HG02884 (cell line): Measurements from ENCODE around the gene TNNI2.
"Not testable (repeated sequence)": the region's sequence is repeated elsewhere in the genome, so short reads cannot be mapped to it uniquely, and the experiment has no call there.

Experiments
- ATAC-seq: cut with Tn5 transposase; IDR thresholded peaks from one replicate; pipeline ENCODE4 v1.9.1; 2021; ENCODE audit warnings: mild to moderate bottlenecking, moderate library complexity; ENCODE audit not compliant: unreplicated experiment

Gene TNNI2

DNA sequence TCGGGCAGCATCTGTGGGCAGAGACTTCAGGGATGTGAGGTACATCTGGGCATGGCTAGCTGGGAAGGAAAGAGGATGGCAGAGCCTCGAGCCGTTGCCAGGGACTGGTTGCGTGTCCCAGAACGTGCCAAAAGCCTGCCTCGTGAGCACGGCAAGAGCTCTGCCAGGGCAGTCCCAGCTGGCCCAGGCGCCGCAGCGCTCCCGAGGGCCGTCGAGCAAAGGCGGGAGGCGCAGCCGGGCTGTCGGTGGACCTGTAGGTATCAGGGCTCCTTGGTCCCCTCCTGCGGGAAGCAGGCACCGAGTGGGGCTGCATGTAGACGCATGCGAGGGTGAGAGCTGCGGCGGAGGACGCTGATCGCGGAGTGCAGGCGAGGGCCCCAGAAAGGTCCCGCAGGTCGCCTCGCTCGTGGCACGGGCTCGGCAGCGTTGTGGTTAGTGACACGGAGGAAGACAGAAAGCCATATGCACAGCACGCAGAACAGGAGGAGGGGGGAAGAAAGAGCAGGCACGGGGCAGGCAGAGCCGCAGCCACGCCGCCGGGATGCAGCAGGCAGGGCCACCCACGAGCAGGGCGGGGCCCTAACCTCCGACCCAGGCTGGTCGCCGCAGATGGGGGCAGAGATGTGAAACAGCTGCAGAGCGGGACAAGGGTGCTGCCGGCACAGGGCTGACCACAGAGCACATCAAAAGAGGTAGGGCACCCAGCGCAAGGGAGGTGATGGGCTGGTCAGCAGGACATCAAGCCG lies 32.1 kb downstream of the TNNI2 start:
- ATAC-seq = no peak

DNA sequence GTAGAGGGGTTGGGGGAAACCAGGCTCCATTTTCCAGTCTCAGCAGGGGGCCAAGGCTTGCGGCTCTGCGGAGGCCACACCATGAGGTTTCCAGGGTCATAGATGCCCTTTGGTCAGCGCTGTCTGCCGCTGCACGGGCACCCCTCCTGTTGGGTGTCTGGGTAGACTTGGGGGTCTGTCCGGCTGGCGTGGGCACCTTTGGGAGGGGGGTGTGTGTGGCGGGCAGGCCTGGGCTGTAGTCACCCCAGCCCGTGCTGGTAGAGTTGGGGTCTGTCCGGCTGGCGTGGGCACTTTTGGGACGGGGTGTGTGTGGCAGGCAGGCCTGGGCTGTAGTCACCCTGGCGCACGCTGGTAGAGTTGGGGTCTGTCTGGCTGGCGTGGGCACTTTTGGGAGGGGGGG lies 32.8 kb downstream of the TNNI2 start:
- ATAC-seq = no peak

DNA sequence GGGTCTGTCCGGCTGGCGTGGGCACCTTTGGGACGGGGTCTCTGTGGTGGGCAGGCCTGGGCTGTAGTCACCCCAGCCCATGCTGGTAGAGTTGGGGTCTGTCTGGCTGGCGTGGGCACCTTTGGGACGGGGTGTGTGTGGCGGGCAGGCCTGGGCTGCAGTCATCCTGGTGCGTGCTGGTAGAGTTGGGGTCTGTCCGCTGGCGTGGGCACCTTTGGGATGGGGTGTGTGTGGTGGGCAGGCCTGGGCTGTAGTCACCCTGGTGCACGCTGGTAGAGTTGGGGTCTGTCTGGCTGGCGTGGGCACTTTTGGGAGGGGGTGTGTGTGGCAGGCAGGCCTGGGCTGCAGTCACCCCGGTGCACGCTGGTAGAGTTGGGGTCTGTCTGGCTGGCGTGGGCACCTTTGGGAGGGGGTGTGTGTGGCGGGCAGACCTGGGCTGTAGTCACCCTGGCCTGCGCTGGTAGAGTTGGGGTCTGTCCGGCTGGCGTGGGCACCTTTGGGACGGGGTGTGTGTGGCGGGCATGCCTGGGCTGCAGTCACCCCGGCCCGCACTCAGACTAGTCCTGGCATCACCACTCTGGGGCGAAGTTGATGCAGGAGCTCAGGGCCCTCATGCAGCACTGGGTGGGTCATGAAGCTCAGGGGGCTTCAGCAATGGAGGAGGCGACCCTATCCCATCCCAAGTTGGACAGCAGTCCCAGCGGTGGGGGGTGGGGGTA lies 33.6 kb downstream of the TNNI2 start:
- ATAC-seq = no peak

DNA sequence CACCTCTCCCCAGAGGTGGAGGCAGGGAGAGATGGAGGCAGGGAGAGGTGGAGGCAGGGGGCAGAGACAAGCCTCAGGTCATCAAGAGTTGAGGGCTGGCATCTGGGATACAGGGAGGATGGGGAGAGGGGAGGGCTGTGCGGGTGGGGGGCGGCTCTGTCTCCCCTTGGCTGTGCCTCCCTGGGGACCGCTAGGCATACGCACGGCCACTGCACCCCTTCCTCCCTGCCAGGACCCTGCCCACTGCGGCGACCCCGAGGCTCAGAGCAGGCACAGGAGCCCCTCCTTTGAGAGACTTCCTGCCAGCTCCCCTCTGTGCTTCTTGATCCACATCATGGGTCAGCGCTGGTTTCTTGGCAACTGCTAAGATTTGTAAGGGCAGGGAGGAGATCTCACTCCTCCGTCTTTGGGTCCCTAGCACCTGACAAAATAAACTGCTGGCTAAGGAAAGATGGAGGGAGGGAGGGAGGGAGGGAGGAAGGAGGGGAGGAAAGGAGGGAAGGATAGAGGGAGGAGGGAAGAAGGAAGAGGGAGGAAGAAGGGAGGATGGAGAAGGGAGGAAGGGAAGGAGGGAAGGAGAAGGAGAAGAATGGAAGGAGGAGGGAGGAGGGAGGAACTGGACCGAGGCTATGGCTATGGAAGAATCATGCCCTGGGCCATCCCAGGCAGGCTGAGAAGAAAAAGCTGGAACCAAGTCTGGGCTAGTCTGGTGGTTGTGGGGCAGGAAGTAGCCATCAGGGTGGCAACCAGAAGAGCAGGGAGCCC lies 34.4 kb downstream of the TNNI2 start:
- no peak for ATAC-seq

DNA sequence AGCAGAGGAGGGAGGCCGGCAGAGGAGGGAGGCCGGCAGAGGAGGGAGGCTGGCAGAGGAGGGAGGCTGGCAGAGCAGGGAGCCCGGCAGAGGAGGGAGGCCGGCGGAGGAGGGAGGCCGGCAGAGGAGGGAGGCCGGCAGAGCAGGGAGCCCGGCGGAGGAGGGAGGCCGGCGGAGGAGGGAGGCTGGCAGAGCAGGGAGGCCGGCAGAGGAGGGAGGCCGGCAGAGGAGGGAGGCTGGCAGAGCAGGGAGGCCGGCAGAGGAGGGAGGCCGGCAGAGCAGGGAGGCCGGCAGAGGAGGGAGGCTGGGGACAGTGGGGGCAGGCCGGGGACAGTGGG lies 35.0 kb downstream of the TNNI2 start:
- ATAC-seq = not testable (repeated sequence)

DNA sequence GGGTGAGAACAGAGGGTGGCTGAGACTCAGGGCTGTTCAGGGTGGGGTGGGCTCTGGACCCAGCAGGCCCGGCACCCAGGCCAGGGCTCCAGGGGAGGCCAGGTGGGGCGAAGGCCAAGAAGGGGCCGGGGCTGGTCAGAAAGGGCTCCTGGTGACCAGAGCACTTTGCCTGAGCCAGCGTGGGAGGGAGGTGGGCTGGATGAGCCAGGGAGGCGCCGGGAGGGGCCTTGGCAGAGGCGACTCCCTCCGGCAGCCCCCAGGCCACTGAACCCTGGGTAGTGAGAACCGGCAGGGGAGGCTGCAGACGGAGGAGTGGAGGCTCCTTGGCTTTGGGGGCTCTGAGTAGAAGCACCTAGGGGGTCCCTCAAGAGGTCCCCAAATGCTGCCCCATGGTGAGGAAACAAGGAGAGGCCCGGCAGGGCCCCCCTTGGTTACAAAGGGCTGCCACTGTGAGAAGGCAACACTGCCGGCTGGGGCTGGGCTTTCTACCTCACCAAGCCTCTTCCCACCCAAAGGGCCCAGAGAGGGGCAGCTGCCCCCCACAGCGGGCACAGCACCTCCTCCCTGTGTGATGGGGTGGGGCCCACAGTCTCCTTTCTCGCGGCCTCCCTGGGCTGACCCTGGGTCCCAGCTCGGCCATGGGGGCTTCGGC lies 35.8 kb downstream of the TNNI2 start:
- not testable (repeated sequence) for ATAC-seq

DNA sequence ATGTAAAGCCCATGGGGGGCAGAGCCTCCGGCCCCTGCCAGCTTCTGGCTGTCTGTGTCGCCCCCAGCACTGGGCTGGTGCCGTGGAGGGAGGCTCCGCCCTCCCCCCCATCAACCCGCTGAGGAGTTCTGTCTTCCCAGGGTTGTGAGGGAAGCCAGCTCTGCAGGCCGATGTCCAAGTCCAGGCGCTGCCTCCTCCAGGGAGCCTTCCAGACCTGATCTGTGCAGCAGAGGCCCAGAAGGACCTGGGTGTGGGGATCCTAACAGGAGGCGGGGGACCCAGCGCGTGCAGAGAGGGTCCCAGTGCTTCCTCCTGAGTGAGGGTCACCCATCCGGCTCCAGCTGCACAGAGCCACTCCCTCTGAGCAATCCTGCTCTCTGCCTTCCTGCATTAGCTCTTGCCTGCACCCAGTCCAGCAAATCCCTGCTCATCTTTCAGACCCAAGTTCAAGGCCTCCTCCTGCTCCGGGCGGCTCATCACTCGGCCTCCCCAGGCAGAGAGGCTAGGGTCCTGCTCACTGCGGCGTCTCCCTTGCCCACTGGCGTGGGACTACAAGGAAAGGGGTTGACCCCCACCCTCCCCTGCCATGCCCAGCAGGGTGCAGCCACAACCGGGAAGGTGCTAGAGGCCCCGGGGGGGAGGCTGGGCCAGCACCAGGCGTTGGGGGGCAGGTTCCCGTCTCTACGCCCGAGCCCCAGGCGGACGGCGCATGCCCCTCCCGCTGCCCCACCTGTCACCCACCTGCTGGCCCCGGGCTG lies 36.5 kb downstream of the TNNI2 start:
- no peak for ATAC-seq

DNA sequence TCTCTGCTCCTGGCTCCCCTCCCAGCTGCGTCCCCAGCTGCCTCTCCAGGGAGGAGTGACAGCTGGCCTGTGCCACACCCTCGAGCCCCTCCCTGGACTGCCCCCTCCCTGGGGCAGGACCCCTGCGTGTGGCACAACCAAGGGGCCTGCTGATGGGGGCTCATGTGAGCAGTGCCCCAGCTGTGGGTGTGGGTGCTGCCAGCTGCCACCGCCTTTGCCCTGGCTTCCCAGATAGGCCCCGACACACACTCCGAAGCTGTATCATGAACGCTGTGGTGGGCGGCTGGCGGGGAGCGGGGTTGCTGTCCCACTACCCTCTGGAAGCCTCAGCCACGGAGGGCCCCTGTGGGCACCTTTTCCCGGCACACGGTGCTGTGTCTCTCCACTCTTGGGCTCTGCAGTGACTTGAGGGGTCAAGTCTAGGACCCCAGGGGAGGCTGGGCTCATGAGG lies 37.1 kb downstream of the TNNI2 start:
- not testable (repeated sequence) for ATAC-seq

DNA sequence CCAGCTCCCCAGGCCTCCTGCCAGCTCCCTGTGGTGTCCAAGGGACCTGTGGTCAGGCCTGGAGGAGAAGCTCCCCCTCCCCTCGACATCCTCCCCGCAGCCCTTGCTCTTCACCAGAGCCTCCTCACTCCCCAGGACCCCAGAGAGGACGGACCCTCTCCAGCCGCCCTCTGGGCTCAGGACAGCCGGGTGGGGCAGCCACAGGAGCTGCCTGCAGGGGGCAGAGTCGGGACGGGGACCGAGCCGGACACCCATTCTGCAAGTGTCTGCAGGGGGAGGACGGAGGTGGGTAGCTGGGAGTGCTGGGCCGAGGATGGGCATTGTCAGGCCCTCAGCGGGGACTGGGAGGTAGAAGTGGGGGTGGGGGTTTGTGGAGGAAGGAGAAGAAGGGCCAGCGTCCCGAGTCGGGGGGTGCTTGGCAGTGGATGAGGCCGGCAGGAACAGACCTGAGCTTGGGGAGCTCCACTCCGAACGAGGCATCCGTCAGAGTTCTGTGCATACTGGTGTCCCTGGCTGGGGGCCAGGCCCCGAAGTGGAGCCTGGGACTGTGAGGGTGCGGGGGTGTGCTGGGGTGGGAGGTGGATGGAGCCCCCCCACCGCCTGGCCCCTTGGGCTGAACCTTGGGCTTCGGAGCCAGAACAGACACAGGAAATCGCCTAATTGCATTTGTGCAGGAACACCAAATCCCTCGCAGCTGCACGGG lies 37.7 kb downstream of the TNNI2 start:
- no peak for ATAC-seq

DNA sequence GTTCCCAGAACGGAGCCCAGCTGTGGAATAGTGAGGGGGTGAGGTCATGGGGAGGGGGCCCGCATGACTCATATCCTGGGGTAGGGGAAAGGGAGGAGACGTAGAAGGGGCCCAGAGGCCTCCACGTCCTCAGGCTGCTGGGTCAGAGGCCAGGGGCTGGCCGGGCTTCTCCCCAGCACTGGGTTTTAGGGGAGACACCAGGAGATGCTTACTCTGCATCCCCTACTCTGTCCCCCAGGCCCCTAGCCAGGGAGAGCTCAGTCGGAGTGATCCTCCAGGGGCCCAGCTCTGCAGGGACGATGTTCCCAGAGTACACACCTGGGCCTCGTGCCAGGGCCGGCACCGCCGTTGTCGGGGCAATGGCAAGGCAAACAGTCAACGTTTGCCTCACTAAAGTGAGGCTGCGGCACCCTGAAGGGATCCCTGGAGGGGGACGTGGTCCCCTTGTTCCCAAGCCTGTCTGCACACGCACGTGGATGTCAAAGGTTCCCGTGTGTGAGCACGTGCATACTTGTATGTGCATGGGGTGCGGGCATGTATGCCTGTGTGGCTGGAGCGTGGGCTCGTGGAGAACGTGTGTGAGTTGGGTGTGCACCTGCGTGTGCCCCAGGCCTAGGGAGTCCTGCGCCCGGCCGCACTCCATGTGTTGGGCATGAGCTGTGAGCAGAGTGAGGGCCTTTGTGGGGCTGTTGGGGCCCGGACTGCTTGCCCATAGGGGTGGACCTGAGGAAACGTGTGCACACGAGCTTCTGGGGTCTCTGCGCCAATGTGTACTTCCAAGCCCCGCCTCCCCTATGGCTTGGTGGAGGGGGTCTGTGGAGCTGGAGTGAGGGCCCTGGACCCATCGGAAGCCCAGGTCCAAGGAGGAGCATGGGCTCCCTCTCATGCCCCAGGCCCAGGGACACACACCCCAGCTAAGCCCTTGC lies 38.7 kb downstream of the TNNI2 start:
- ATAC-seq = no peak

DNA sequence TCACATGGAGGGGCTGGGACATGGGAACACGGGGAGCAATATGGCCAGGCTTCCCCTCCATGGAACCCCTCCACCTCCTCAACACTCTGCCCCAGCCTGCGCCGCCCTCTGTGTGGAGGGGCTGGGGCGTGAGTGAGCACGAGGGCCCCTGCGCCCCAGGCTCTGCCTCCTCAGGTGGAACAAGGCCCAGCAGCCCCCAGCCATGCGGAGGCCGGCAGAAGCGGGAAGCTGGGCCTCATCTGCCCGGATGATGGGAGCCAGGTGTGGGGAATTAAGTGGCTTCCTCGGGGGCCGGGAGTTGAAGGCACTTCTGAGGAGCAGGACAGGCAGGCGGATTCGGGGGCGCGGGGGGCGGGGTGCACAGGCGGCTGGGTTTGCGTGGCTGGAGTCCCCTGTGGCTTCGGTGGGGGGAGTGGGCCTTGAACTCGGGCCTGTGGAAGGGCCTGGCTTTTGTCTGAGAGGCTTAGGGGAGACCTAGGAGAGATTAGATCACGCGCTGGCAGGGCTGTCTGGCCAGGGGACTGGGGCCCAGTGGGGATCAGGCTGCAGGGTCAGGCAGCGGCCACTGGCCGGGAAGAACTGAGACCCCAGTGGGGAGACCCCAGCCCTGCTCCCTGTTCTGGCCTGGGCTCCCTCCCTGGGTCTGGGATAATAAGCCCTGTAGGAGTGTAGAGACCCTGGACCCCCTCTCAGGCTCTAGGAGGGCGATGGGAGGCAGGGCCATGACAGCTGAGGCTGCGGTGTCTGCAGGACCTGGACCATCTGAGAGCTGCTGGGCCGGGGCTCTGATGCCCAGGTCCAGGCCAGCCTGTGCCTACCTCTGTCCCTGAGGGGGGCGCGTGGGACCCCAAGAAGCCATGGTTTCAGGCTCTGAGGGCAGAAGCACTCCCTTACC lies 39.6 kb downstream of the TNNI2 start:
- ATAC-seq = no peak

DNA sequence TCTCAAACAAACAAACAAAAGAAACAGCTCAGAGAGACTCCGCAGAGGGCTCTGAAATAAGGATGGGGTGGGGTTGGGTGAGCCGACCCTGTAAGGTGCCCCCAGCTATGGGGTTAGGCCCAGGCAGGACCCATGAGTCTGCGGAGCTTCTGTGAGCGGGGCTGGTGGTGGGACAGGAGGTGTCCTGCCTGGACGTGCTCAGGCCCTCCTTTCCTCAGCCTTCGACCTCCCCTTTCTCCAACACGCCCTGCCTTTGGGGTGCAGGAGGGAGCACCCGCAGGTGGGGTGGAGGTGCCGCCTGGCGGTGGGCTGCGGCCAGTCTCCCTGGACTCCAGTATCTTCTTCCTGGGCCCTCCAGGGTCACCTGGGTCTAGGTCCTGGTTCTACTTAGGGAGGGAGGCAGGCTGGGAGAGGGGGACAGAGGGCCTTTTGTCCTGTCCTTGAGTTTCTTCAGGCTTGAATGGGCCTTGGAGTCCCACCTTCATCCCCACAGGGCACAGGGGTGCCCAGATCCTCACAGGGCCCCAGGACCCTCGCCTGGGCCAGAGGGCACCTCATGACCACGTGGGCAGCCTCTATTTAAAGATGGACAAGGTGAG lies 40.7 kb downstream of the TNNI2 start:
- no peak for ATAC-seq

DNA sequence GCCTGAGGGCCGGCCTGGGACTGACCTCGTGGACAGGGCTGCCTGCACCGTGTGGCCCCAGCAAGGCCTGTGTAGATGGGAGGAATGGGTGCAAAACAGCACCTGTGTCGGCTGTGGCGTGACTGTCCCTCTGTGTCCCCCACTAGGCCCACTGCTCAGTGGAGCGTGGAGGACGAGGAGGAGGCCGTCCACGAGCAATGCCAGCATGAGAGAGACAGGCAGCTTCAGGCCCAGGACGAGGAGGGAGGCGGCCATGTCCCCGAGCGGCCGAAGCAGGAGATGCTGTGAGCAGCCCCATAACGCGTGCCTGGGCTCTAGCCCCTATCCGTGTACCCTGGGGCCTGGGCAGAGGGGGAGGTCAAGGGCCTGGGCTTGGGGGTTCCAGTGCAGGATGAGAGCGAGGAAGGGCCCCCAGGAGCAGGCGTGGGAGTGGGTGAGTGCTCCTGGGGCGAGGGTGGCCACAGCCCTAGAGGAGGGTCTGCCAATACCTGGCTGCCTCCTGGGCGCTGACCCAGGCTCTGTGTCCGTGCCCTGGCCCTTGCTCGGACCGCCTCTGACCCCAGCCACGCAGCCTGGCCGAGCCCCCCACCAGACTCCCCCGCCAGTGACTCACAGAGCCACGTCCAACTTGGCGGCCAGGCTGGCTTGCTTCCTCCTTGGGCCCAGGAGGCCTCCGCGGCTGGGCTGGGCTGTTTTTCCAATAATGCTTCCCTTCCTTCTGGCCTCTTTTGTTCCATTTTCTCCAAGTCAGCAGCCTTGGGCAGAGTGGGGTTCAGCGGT lies 41.4 kb downstream of the TNNI2 start:
- no peak for ATAC-seq

DNA sequence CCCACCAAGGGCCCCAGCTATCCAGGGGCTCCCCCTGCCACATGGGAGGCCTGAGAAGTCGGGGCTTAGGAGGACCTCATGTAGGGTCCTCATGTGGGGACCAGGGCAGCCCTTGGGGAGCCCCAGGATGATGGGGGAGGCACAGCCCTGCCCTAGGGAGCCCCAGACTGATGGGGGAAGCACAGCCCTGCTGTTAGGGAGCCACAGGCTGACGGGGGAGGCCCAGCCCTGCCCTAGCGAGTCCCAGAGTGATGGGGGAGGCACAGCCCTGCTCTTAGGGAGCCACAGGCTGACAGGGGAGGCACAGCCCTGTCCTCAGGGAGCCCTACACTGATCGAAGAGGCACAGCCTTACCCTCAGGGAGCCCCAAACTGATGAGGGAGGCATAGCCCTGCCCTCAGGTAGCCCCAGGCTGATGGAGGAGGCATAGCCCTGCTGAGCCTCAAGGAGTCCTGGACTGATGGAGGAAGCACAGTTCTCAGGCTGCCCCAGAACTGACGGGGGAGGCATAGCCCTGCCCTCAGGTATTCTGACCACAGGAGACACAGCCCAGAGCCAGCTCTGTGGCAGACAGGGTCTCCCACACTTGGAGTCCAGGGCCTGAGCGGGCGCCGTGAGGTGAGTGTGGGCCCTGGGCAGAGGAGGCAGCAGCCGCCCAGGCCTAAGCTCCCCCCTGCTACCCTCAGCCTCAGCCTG lies 42.1 kb downstream of the TNNI2 start:
- no peak for ATAC-seq

DNA sequence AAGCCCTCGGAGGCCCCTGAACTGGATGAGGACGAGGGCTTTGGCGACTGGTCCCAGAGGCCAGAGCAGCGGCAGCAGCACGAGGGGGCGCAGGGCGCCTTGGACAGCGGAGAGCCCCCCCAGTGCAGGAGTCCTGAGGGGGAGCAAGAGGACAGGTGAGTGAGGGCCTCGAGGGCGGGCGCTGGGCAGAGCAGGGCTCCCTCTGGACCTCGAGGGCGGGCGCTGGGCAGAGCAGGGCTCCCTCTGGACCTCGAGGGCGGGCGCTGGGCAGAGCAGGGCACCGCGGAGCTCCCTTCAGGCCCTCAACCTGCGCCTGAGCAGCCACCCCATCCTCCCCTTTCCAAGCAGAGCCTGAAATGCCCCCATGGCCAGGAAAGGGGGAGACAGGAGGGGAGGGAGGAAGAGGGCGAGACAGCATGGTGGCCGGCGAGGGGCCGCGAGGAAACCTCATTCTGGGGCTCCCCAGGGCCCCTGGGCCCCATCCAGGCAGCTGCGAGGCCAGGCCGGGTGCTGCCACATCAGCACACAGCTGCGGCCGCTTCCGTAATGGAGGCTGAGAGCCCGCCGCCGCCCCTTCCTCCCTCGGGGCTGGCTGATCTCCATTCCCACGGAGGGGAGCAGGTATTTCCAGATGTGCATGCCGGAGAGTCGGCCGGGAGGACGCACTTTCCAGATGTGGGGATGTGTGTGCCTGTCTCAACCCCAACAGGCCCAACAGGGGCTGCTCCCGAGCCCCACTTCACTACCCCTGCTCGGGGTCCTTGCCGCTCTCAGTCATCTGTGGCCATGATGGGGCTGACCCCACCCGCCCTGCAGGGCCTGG lies 42.9 kb downstream of the TNNI2 start:
- no peak for ATAC-seq
